OCI-LY7 (cell line): Measurements from ENCODE around the gene MGRN1.

ENCODE experiments used
- CTCF ChIP-seq: fragments of 200-600 bp; sonication (generic); conservative IDR thresholded peaks from 2 replicates; pipeline ENCODE4 v1.5.1; 2014; ENCODE audit warnings: mild to moderate bottlenecking, antibody characterized with exemption, low read length, moderate library complexity, mixed read lengths
- EZH2phosphoT487 ChIP-seq: fragments of 200-600 bp; sonication (generic); IDR thresholded peaks from 2 replicates; pipeline ENCODE4 v1.6.1; 2018; ENCODE audit warnings: low read depth, borderline replicate concordance, mild to moderate bottlenecking, mixed run types, antibody characterized with exemption, low read length, moderate library complexity, mixed read lengths

GRCh38 chr16:4714996-4715395 lies 90.4 kb downstream of the MGRN1 start:
- TF ChIP-seq EZH2phosphoT487 (no peak), CTCF (no peak)
